ENCODE data around the gene PAFAH1B1.

Gene PAFAH1B1

DNA sequence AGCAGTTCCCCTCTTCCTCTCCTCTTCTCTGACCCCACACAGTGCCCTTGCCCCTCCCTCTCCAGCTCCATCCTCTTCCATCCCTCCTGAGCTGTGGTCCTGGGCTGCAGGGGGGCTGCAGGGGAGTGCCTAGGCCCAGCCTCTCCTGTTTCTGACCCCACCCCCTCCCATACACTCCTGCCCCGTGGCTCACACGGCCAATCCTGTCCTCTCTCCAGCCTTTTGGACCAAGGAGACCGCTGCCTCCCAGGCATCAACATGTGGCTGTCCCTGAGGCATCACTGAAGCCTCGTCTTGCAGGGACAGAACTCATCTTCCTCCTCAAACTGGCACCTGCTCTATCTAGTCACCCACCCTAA, 111.4 kb downstream of the PAFAH1B1 start:
- TF ChIP-seq, protein P1, sequence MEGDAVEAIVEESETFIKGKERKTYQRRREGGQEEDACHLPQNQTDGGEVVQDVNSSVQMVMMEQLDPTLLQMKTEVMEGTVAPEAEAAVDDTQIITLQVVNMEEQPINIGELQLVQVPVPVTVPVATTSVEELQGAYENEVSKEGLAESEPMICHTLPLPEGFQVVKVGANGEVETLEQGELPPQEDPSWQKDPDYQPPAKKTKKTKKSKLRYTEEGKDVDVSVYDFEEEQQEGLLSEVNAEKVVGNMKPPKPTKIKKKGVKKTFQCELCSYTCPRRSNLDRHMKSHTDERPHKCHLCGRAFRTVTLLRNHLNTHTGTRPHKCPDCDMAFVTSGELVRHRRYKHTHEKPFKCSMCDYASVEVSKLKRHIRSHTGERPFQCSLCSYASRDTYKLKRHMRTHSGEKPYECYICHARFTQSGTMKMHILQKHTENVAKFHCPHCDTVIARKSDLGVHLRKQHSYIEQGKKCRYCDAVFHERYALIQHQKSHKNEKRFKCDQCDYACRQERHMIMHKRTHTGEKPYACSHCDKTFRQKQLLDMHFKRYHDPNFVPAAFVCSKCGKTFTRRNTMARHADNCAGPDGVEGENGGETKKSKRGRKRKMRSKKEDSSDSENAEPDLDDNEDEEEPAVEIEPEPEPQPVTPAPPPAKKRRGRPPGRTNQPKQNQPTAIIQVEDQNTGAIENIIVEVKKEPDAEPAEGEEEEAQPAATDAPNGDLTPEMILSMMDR (IDR thresholded peaks at IDR 0.05; ENCODE audit: insufficient read depth, low read depth, low read length, missing control alignments): no peak
- no peak for DNase-seq (ENCODE audit: low read depth)
- H3K4me3 ChIP-seq (ENCODE audit: low read depth, low read length): no peak overlapping the region

DNA sequence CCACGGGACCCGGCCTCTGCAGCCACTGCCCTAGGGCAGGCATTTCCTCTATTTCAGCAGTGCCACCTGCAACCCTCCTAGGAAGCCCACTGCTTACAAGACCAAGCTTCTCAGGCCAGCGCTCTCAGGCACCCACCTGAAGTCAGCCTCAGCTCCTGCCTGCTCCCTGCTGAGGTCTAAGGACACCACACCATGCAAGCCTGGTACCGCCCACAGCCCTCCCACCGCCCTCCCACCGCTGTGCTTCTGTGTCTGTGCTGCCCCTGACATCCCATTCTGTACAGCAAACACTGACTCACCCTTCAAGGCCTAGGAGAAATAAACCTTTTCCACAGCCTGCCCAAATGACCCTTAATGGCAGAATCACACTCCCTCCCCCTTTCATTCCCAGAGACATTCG, 111.8 kb downstream of the PAFAH1B1 start:
- no peak for DNase-seq (ENCODE audit: low read depth)
- no peak overlapping the region for H3K4me3 ChIP-seq (ENCODE audit: low read depth, low read length)
- TF ChIP-seq, protein P1 (IDR thresholded peaks at IDR 0.05; ENCODE audit: insufficient read depth, low read depth, low read length, missing control alignments): no peak

DNA sequence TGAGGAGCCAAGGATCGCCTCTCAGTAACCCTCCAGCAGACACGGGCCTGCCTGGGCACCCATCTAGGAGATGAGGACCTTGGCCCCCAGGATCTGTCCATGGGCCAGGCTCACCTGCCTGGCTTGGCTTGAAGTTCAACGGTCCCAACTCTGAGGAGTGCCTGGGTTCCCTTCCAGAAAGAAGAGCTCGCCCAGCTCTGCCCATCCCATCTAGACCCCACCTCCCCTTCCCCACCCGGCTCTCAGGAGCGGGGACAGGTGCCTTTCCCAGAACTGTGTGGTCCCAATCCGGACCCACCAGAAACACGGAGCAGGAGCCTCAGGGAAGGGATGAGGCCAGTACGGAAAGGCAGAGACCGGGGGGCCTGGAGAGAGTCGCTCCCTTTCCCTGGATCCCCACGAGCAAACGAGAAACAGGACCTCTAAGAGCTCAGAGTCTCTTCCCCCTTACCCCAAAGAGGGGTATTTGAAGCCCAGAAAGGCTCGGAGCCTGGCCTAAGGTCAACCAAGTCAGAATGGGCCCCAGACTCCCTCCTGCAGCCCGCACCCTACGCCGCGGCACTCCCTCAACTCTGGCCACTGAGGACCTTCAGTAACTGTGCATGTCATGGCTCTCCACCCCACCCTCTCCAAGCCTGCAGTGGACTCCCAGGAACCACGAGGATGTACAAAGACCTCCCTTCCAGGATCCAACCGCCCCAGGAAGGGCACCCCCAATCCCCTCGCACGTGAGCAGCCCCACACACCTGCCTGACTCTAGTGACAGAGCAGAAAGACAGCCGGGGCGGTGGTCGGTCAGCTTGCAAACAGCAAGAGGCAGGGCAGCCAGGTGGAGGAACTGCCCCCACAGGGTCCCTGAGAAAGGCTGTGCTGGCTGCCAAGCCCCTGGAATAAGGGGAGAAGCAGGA, 112.7 kb downstream of the PAFAH1B1 start:
- no peak for DNase-seq (ENCODE audit: low read depth)
- TF ChIP-seq, protein P1 (IDR thresholded peaks at IDR 0.05; ENCODE audit: insufficient read depth, low read depth, low read length, missing control alignments): no peak
- no peak overlapping the region for H3K4me3 ChIP-seq (ENCODE audit: low read depth, low read length)

DNA sequence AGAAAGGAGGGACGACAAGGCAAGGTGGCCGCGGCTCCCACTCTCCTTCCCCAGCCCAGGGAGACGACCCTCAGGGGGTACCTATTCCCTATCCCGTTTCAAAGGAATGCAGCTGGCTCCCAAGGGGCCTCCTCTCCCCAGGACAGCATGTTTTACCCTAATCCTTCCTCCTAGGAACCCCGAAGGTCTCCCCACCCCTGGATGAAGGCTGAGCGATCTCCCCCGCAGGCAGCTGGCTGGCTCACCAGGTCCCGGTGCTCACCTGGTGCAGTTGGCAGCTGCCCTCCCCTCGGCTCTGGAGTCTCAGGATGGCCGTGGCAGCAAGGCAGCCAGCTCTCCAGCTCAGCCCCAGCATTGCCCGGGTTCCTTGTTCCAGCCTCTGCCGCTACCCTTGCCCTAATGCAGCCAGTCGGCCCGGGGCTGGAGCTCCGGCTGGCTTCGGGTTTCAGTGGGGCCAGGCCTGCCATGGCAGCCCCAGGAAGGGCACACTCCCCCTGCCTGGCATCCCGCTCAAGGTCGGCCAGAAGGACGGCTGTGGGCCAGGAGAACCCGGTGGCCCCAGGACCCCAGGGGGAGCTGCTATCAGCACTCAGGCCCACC, 113.6 kb downstream of the PAFAH1B1 start:
- TF ChIP-seq, protein P1 (IDR thresholded peaks at IDR 0.05; ENCODE audit: insufficient read depth, low read depth, low read length, missing control alignments): no peak
- DNase-seq (ENCODE audit: low read depth): no peak
- no peak overlapping the region for H3K4me3 ChIP-seq (ENCODE audit: low read depth, low read length)

DNA sequence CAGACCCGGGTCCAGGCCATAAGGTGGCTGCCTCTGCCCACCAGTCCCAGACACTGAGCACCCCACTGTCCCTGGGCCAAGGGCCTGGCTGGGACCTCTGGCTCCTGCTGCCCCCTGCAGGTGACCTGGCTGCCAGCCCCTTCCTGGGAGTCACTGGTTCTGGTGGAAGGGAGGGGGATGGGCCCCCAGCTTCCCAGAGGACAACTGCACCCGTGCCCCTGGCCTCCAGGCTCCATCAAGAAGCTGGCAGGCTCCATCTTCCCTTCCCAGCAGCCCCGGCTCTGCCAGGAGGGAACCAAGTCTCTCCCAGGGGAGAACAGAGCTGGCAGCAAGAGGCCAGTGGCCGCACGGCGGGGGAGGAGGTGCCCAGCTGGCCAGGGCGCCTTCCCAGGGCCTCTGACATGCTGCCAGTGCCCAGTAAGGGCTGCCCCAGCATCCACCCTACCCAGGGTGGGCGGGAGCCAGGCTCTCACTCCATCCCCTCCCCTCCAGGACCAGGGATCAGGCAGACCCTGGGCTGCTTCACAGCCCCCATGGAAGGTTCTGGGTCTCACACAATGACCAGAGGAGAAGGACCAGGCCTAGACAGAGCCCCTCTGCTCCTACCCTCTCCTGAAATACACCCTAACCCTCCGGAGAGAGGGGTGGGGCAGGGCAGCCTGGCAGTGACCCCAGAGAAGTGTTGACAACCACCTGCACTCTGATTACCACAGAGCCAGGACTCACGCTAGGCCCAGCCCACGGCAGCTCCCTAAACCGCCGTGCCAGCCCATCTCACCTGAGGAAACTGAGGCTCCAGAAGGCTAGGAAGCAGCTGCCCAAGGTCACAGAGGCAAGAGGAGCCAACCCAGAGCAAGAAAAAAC, 114.5 kb downstream of the PAFAH1B1 start:
- H3K4me3 ChIP-seq (ENCODE audit: low read depth, low read length): no peak overlapping the region
- no peak for DNase-seq (ENCODE audit: low read depth)
- TF ChIP-seq, protein P1 (IDR thresholded peaks at IDR 0.05; ENCODE audit: insufficient read depth, low read depth, low read length, missing control alignments): peak; percentile 50

DNA sequence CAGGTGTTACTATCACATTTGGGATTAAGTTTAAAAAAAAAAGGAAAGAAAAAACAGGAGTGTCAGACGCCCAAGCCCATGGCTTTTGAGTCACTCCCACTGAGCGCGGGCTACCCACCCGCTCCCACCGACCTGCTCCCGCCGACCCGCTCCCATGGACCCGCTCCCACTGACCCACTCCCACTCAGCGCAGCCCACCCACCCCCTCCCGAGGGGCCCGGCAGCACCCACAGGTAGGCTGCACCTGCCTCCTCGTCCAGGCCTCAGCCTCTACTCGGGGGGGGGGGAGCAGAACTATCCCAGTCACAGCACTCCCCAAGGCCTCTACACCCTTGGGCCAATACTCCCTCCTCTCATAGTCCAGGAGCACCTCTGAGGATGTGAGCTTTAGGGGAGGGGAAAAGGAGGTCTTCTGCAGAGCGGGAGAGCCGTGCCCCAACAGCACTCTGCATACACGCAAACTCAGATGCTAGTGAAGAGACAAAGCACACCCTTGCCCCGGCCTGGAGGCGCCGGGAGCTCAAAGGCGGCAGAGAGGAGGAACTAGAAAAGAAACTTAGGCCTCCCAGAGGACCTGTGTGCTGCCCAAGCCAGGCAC, 115.2 kb downstream of the PAFAH1B1 start:
- TF ChIP-seq, protein P1 (IDR thresholded peaks at IDR 0.05; ENCODE audit: insufficient read depth, low read depth, low read length, missing control alignments): no peak
- DNase-seq (ENCODE audit: low read depth): no peak
- peak overlapping the region; percentile 71 for H3K4me3 ChIP-seq (ENCODE audit: low read depth, low read length)

All from GM12865 (cell line).